ENCODE results near the gene LILRB4.
"Not testable (repeated sequence)": the region's sequence is repeated elsewhere in the genome, so short reads cannot be mapped to it uniquely, and the experiment has no call there.

Gene LILRB4

GRCh38 chr19:54662730-54663129, at the start of gene LILRB4:
LILRB4 (plus strand) TSS chr19:54662985; CDS start chr19:54663034, 49 bp downstream.
- DNase-seq (ENCODE audit: low read depth in 3 of 3), result no peak

GRCh38 chr19:54614726-54615125, 48.1 kb upstream of the LILRB4 start:
- DNase-seq (ENCODE audit: low read depth in 3 of 3), result no peak

DNA sequence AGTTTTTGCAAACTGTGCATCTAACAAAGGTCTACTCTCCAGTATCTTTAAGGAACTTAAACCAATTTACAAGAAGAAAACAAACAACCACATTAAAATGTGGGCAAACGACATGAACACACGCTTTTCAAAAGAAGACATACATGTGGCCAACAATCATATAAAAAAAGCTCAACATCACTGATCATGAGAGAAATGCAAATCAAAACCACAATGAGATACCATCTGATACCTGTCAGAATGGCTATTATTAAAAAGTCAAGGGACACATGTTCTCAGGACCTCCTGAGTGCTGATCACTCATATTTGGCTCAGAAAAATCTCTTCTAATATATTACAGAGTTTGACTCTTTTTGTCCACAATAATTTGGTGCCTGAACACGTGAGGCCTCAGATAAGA, 46.7 kb upstream of the LILRB4 start:
- DNase-seq (ENCODE audit: low read depth in 3 of 3), result no peak

GRCh38 chr19:54616821-54617560, 45.8 kb upstream of the LILRB4 start:
- DNase-seq (ENCODE audit: low read depth in 3 of 3), result no peak

DNA sequence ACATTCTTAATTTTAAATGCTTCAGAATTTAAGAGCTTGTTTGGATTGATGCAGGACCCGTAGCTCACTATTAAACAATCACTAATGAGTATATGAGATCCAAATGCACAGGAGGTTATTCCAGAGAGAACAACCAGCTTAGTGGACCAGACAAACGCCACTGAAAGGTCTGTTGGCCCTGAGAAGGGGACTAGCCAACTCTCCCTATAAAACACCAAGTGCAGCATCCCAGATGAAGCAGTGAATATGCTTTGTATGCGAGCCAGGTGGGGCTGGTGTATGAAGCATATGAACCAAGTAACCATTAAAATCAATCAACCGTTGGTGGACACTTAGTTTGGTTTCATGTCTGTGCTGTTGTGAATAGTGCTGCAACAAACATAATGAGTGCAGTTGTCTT, 42.3 kb upstream of the LILRB4 start:
- DNase-seq (ENCODE audit: low read depth in 3 of 3), result no peak

- DNase-seq (ENCODE audit: low read depth in 3 of 3), result no peak
These were observed 40.4 kb upstream of the LILRB4 start for GRCh38 chr19:54622431-54622830.

DNA sequence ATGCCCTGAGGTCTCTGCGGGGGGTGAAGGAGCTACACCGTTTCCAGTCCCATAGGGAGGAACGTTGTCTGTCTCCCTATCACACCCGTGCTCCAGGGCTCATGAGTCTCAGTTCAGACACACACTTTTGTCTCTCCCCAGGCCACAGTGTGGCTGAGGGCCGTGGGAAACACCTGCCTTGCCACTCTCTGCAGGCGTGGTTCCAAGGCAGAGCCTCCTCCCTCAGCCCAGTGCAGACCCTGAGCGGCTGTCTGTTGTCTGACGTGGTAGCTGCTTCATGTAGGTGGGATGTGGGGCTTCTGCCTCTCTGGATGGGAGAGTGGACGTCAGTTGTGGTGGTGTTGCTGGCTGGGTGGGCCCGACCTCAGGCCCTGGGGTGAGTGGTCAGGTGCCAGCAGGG, 38.6 kb upstream of the LILRB4 start:
- DNase-seq (ENCODE audit: low read depth in 3 of 3), result not testable (repeated sequence)

DNA sequence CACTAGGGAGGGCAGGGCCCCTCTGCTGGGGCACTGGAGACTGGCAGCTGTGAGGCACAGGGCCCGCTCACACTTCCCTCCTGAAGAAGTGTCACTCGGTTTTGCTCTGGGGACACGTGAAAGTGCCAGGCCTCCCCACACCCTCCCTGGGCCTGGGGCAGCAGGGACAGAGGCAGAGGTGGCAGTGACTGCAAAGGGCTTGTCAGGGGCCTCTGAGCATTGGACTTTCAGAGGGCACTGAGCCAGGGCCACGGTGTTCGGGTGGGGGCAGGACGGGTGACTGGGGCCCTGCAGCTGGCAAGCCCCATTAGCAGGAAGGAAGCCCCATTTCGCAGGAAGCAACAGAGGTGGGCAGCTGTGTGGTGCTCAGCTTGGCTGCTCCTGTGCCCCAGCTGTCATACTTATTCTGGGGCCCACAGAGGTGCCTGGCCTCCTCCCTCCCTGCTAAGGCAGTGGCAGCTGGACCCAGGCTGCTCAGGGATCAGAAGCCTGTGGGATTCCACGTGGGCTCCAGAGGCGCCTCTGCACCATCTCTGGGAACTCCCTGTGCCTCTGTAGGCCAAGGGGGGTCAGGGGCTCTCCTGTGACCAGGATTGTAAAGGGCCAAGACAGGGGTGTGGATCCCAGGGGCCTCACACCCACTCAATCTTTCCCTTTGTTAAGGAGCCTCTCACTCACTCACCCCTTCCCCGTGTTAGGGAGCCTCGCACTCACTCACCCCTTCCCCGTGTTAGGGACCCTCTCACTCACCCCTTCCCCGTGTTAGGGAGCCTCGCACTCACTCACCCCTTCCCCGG, 37.7 kb upstream of the LILRB4 start:
- DNase-seq (ENCODE audit: low read depth in 3 of 3), result not testable (repeated sequence)

GRCh38 chr19:54626757-54627156, 36.0 kb upstream of the LILRB4 start:
- no peak for DNase-seq (ENCODE audit: low read depth in 3 of 3)

- not testable (repeated sequence) for DNase-seq (ENCODE audit: low read depth in 3 of 3)
These were observed 34.9 kb upstream of the LILRB4 start for GRCh38 chr19:54627912-54628311.

GRCh38 chr19:54630262-54630661, 32.5 kb upstream of the LILRB4 start, which contains the start of gene LILRB1:
LILRB1 (plus strand) TSS chr19:54630484; CDS start chr19:54631074, 590 bp downstream.
- DNase-seq (ENCODE audit: low read depth in 3 of 3), result not testable (repeated sequence)

- DNase-seq (ENCODE audit: low read depth in 3 of 3), result no peak
These were observed 32.0 kb upstream of the LILRB4 start for GRCh38 chr19:54630782-54631181.

DNA sequence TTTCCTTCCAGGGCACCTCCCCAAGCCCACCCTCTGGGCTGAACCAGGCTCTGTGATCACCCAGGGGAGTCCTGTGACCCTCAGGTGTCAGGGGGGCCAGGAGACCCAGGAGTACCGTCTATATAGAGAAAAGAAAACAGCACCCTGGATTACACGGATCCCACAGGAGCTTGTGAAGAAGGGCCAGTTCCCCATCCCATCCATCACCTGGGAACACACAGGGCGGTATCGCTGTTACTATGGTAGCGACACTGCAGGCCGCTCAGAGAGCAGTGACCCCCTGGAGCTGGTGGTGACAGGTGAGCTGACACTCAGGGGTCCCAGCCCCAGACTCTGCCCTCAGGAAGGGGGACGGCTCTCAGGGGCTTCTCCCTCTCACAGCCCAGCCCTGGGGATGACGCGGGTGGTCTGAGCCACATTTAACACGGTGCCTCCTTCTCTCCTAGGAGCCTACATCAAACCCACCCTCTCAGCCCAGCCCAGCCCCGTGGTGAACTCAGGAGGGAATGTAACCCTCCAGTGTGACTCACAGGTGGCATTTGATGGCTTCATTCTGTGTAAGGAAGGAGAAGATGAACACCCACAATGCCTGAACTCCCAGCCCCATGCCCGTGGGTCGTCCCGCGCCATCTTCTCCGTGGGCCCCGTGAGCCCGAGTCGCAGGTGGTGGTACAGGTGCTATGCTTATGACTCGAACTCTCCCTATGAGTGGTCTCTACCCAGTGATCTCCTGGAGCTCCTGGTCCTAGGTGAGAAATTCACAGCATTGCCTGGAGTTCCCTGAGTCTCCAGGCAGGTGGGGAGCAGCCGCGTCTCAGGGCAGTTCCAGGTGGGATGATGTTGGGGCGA, 31.1 kb upstream of the LILRB4 start:
- not testable (repeated sequence) for DNase-seq (ENCODE audit: low read depth in 3 of 3)

DNA sequence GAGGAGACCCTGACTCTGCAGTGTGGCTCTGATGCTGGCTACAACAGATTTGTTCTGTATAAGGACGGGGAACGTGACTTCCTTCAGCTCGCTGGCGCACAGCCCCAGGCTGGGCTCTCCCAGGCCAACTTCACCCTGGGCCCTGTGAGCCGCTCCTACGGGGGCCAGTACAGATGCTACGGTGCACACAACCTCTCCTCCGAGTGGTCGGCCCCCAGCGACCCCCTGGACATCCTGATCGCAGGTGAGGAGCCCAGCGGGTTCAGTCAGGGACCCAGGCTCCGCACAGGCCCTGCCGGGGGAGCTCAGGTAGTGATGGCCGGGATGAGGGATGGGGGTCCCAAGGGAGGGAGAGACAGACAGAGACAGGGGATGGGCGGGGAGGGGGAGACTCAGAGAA, 30.3 kb upstream of the LILRB4 start:
- not testable (repeated sequence) for DNase-seq (ENCODE audit: low read depth in 3 of 3)

- no peak for DNase-seq (ENCODE audit: low read depth in 3 of 3)
These were observed 29.4 kb upstream of the LILRB4 start for GRCh38 chr19:54633401-54633800.

GRCh38 chr19:54636081-54636480, 26.7 kb upstream of the LILRB4 start:
- DNase-seq (ENCODE audit: low read depth in 3 of 3), result not testable (repeated sequence)

GRCh38 chr19:54638683-54639082, 24.1 kb upstream of the LILRB4 start:
- no peak for DNase-seq (ENCODE audit: low read depth in 3 of 3)

GRCh38 chr19:54642953-54643352, 19.8 kb upstream of the LILRB4 start:
- DNase-seq (ENCODE audit: low read depth in 3 of 3), result not testable (repeated sequence)

DNA sequence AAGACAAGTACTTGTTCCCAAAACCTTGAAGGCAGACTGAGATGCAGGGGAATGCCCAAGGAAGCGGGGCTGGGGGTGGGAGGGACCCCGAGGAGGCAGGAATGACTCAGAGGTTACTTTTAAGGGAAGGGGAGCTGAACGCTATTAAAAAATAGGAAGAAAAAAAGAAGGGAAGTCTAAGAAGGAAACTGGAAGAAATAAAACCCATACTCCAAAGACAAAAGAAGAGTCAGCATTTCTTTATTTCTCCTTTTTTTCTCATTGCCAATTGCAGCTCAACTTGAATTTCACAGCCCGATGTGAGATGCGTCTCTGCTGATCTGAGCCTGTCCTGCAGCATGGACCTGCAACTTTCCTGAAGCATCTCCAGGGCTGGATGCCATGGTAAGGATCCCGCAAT, 19.2 kb upstream of the LILRB4 start:
- not testable (repeated sequence) for DNase-seq (ENCODE audit: low read depth in 3 of 3)

DNA sequence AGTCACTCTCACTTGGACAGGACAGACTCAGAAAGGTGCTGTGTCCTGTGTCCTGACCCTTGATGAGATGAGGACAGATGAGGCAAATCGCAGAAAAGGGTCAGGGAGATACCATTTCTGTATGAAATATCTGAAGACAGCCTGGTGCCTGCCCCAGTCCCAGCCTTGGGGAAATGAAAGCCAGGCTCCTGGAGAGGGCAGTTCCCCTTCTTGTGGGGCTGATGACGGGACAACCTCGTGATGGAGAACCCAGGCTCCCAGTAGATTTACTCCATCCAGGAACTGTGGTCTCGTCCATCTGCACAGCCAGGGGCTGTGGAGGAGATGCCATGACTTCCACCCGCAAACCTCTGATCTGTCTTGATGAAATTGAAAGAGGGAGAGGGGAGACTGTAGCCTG, 18.7 kb upstream of the LILRB4 start:
- no peak for DNase-seq (ENCODE audit: low read depth in 3 of 3)

DNA sequence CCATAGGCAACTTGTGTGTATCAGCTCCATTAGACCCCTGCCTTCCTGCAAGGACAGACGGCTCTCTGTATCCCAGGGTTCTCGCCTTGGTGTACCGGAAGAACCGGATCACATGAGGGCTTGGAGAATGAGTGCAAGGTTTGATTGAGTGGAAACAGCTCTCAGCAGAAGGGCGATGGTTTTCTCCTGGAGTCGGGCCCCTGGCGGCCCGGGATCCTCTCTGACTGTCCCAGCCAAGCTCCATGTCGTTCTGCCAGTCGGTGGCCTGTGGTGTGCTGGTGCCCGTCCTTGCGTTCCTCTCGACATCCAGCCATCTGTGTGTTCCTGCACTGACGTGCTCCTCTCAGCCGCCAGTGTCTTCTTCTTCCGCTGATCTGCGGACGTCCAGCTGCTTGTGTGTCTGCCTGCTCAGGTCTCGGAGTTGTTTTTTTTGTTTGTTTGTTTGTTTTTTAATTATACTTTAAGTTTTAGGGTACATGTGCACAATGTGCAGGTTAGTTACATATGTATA, 16.4 kb upstream of the LILRB4 start:
- no peak for DNase-seq (ENCODE audit: low read depth in 3 of 3)

DNA sequence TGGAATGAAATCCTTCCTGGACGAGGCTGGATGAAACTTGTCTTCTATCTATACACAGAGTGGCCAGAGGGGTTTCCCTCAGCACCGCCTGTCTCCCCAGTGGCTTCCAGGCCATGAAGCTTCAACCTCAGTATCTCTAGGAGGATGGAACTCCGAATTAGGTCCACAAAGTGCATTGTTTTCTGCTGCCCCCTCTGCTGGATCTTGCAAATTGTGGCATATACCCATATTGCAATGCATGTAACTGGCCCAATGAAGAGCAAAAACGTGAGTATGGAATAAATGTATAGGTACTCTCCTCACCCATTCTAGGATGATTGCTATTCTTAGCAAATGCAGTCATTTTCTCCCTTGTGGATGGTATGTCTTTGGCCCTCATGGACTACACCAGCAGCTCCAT, 14.7 kb upstream of the LILRB4 start:
- DNase-seq (ENCODE audit: low read depth in 3 of 3), result no peak
